Epithelial cell of proximal tubule (primary cell): ENCODE measurements around the gene TNRC6A. TPM values are rescaled to one million over a fixed set of nuclear protein-coding genes. Genes with fewer than 3 reads are reported as not detected.

Source experiments
- DNase-seq: peaks from one replicate; pipeline ENCODE4 v3.0.0-alpha.2; 2011; ENCODE audit warnings: low read depth
- H3K4me3 ChIP-seq: 2 replicates; pipeline ENCODE4 v1.5.1; 2011; ENCODE audit warnings: low read depth, mild to moderate bottlenecking, low read length
- total RNA-seq: library from RNA; depleted of rRNA; stranded (reverse); fragments of >200 nt; gene quantifications from 2 replicates; pipeline ENCODE4 v1.2.3, GENCODE V29; 2015
- TF ChIP-seq, protein P1 (sequence below): conservative IDR thresholded peaks from 2 replicates; pipeline ENCODE4 v1.5.1; 2012; ENCODE audit warnings: low read depth, mild to moderate bottlenecking, low read length

Gene TNRC6A
- total RNA-seq, 1 donor from 2014 or later, result 13.6 TPM

- no peak for DNase-seq
- no peak overlapping the region for H3K4me3 ChIP-seq
- TF ChIP-seq, protein P1, sequence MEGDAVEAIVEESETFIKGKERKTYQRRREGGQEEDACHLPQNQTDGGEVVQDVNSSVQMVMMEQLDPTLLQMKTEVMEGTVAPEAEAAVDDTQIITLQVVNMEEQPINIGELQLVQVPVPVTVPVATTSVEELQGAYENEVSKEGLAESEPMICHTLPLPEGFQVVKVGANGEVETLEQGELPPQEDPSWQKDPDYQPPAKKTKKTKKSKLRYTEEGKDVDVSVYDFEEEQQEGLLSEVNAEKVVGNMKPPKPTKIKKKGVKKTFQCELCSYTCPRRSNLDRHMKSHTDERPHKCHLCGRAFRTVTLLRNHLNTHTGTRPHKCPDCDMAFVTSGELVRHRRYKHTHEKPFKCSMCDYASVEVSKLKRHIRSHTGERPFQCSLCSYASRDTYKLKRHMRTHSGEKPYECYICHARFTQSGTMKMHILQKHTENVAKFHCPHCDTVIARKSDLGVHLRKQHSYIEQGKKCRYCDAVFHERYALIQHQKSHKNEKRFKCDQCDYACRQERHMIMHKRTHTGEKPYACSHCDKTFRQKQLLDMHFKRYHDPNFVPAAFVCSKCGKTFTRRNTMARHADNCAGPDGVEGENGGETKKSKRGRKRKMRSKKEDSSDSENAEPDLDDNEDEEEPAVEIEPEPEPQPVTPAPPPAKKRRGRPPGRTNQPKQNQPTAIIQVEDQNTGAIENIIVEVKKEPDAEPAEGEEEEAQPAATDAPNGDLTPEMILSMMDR, result no peak
Observed at GRCh38 chr16:24820522-24820921, 91.1 kb downstream of the TNRC6A start.

DNA sequence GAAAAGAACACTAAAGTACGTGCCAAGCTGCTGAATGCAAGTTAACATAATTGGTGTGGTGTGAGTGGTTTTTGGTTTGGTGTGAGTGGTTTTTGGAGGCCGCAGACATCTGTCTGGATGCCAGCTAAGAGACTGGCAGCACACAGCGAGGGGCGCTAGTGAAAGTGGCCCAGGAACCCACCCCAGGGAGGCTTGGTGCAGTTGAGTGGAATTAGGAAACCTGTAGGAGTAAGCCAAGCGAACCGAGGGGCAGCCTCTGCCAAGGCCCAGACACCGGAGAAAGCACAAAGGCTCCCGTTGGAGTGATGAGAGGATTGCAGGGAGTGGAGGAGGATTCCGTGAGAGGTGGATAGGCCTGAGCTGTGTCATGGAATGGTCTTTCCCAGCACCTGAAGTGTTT is 91.7 kb downstream of the TNRC6A start:
- H3K4me3 ChIP-seq, result no peak overlapping the region
- TF ChIP-seq, protein P1, result no peak
- DNase-seq, result no peak

- TF ChIP-seq, protein P1, result no peak
- no peak overlapping the region for H3K4me3 ChIP-seq
- DNase-seq, result no peak
Observed at GRCh38 chr16:24822542-24822941, 93.1 kb downstream of the TNRC6A start.

DNA sequence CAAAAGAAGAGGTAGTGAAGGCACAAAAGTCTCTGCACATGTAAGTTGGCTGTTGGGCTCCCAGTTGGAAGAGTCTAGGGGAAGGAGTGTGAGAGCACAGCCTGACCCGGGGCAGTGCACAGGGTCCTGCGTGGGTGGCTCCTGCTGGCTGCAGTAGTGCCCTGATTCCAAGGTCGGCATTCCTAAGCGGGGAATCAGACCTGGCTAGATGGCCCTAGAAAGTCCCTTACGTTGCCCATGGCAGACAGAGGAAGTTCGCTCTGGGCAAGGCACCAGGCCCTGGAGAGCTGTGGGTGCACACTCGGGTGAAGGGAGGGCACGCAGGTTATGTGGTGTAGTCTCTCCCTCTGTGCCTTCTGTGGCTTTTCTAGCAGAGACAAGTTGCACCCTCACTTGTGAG is 93.5 kb downstream of the TNRC6A start:
- DNase-seq, result no peak
- TF ChIP-seq, protein P1, result no peak
- no peak overlapping the region for H3K4me3 ChIP-seq

- no peak for DNase-seq
- no peak overlapping the region for H3K4me3 ChIP-seq
- TF ChIP-seq, protein P1, result no peak
Observed at GRCh38 chr16:24825696-24826095, 96.2 kb downstream of the TNRC6A start.

GRCh38 chr16:24826096-24826690 is 96.7 kb downstream of the TNRC6A start:
- TF ChIP-seq, protein P1, result no peak
- DNase-seq, result no peak
- H3K4me3 ChIP-seq, result no peak overlapping the region
